DMS153 treated with DMSO at 0.1 percent for 48 hours (cell line): ENCODE results near the gene VPS16.

Experiments
- DNase-seq: peaks from one replicate; lab custom pipeline; 2025; ENCODE audit not compliant: unreplicated experiment; lab: John Stamatoyannopoulos, UW

Gene VPS16

DNA sequence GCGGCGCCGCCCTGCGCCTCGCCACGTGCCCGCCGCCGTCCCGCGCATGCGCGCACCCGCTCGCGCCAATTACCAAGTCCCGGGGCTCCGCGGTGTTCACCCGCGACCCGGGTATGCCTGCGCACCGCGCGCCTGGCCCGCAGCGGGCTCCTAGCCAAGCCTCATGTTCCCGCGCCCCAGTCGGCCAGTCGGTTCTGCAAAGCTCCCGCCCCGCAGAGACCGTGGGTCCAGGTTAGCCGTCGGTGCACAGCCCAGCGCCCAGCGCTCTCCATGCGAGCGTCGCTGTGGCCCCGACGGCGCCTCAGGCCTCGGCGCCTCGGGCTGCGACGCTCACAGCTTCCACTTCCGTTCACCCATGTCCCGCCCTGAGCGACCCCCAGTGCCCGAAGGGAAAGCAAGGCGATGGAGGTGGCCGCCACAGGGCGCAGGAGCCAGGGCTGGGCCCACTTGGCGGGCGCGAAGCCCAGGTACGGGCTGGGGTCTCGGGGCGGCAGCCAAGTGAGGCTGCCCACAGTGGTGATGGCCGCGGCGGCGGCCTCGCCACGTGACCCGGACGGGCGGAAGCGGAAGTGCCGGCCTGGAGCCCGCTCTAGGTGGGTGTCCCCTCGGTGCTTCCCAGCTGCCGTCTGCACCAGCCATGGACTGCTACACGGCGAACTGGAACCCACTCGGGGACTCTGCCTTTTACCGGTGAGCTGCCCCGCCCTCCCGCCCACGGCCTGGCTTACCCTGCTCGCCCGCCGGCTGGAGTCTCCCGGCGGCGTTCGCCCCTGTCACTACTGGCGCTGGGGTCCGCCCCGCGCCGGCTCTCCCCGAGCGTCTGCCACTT, at the start of gene VPS16, which contains the start of gene PCED1A:
Gene VPS16 (plus strand): TSS at position 608 of the 829 bp plus-strand sequence. CDS start 30 bp downstream, at position 638.
Gene PCED1A (minus strand): TSS at position 518 of the 829 bp plus-strand sequence. CDS start 743 bp downstream, outside the sequence.
- DNase-seq = peak; percentile 40

DNA sequence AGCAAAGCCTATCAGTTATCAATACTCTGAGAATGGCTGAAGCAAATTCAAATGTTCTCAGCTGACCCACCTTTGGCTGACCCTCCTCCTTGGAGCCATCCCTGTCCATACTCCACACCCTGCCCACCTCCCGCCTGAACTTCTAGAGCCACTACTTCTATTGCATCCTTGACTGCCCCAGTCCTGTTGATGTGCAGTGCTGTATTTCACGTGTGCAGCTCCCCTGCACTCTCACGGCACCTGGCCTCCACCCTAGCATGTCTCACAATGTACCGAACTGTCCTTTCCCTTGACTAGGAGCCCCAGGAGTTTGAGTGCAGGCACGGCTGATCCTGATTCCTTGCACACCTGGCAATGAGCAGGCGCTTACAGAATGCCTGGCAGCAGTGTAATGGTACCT, 47.1 kb upstream of the VPS16 start:
- DNase-seq = no peak

DNA sequence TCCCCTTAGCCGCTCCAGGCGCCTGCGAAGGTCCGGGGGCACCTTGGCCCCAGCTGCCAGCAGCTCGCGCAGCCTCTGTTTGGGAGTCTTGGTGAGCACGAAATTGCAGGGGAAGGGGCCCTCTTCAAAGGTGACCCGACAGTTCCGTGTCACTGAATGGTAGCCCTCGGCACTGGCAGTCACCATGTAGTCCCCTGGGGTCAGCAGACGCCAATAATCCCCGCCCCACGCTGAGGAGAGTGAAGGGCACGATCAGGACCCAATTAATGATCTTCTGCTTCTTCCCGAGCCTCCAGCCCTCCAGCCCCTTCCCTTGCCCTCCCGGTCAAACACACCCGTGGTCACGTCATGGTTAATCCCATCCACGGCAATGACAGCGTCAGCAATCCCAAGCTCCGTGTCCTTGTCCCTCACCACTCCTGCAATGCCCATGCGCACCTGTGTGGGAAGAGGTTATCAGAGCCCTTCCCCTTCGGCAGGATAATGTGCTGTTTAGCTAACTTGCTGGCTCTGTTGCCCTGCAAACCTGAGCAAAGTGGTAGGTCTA, 46.3 kb upstream of the VPS16 start:
- no peak for DNase-seq

DNA sequence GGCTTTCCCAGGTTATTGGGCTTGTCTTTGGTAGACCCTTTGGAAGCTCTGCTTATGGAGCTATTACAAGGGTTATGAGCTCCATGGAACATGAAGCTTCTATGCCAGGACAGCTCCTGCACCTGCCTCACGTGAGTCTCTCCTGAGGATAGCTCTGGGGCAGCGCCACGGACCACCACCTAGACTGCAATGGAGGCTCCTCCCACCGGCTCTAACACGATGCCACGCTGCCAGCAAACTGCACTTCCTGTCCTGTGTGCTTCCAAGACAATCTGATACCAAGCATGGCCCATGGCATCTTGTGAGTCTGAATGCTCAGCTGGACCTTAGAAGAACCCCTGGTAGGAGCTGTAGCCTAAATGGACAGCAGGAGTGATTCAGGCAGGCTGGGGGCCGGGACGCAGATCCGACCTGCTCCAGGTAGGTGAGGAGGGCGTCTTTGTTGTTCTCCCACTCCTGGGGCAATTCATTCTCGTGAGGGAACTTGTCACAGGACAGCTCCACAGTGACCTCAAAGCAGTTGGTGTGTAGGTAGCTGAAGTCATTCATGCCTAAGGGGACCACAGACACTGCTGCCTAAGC, 45.6 kb upstream of the VPS16 start:
- DNase-seq = no peak

DNA sequence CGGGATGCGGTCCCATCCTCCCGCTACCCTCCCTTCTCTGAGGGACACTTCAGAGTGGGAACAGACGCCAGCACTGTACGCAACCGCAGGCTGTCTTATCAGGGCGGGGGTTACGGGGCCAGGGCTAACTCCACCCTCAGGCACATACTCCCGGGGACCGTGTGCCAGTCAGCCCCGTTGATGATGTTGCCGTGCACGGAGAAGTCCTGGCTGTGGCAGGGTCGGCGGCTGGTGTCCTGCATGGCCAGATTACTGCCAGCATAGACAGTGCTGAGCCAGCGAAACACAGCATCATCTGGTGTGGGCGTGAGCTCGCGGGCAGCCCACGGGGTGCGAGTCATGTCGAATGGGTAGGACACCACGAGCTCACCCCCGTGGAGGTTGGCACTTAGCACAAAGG, 45.1 kb upstream of the VPS16 start:
- DNase-seq = no peak

DNA sequence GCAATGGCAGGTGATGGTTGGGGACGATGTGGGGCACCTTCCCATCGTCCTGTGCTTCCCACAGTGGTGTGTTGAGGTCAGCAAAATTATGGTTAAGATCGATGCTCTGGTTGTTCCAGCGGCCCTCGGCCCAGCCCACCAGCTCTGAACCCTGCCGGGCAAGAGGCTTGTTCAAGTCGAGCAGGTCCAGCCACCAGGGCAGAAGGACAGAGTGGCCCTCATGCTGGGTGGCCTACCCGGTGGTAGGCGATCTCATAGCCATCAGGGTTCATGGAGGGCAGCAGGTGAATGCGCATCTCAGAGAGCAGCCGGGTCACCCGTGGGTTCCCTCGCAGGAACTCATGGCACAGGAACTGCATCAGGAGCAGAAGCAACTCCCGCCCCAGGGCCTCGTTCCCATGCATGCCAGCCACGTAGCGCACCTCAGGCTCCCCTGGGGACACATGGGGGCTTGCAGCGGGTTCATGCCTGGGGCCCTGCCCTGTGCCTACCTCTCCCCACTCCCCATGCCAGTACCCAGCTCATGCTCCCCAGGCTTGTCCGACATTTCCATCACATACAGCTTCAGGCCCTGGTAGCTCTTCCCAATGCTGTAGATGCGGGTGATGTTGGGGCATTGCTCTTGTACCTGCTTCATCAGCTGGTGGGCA, 44.4 kb upstream of the VPS16 start:
- no peak for DNase-seq

DNA sequence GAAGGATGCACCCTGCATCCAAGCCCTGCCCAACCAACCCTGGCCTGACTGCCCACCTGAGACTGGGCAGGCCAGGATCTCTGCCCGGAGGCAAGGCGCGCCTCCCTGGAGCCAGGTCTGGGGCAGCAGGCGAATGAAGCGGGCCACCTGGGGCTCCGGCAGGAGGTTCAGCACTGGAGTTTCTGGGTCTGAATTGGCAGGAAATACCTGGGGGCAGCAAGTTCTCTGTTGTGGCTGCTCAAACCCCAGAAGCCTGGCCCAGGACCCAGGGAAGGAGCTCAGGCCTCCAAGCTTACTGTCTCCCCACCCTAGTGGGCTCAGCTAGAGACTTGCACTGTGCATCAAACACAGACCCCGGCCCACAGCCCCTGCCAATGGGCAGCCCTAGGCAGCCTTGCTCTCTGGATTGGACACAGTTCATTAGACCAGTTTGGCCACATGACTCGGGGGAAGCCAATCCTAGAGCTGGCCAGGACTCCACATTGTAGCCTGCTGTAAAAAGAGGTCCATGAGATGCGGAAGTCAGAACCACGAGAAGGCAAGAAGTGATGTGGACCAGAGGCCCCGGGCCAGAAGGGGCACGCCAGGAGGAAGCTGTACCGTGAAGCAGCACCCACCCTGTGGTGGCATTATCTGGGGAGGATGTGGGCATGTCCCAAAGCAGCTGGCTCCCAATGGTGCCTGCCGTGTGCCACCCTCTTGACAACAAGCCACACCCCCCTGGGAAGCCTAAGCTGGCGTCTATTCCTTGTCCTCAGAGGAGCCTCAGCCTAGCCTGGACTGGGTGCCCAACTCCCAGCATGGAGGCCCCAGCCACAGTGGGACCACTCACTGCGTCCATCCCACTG, 43.2 kb upstream of the VPS16 start:
- DNase-seq = no peak

DNA sequence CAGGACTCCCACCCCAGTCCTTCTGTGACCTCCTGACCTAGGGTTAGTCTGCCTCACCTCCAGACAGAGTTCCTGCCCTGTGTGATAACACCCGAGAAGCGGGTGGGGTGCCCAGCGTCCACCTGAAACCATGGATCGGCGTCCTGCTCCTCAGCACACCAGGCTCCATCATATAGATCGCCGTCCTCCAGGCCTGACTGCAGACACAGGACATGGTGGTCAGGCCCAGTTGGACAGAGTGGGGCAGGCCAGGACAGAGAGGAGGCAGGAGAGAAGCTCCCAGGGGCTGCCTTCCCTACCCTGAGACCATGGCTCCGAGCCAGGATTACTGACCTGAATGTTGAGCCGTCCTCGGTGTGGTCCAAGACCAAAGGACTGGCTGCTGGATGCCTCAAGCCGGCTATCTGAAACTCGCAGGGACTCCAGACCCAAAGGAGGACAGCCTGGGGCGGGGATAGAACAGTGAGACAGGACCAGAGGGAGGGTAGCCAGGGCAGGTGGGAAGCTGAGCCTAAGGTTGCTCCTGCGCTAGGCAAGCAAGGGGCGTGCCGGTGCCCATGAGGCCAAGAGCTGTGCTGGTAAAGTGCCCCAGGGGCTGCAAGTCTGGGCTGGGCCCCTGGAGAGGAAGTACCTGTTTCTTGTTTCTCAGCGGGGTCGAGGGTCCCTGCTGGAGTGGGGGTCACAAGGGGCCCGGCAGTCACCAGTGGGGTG, 42.3 kb upstream of the VPS16 start:
- no peak for DNase-seq

DNA sequence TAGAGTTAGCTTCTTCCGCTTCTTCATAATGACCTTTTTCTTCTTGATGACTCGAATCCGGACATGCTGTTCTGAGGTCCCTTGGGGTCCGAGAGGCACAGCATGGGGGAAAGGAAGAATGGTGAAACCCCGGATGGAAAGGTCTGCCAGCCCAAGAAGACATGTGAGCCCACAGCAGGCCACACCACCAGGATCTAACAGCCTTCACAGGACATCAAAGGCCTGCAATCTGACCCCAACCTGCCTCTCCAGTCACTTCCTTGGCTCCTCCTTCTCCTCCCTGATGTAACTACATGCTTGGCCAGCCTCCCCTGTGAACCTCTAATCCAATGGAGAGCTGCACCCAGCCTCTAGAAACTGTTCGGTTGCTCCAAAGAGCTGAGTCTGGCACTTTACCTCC, 41.7 kb upstream of the VPS16 start:
- DNase-seq = no peak

DNA sequence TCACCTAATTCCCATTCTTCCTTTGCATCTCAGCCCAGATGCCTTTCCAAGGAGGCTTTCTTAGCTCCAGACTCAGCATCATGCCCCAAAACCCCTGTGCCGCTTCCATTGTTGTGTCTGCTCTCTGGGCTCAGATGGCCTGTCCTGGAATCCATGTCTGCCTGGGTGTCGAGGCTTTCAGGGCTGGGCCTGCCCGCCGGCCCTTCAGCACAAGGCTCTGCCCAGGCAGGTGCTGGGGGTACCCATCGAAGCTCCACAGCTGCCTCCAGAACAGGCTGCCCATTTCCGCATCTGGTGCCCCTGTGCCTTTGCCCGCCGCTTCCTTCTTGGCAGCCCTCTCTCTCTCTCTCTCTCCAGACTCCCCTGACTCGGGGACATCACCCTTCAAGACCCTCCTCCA, 41.3 kb upstream of the VPS16 start:
- DNase-seq = no peak

DNA sequence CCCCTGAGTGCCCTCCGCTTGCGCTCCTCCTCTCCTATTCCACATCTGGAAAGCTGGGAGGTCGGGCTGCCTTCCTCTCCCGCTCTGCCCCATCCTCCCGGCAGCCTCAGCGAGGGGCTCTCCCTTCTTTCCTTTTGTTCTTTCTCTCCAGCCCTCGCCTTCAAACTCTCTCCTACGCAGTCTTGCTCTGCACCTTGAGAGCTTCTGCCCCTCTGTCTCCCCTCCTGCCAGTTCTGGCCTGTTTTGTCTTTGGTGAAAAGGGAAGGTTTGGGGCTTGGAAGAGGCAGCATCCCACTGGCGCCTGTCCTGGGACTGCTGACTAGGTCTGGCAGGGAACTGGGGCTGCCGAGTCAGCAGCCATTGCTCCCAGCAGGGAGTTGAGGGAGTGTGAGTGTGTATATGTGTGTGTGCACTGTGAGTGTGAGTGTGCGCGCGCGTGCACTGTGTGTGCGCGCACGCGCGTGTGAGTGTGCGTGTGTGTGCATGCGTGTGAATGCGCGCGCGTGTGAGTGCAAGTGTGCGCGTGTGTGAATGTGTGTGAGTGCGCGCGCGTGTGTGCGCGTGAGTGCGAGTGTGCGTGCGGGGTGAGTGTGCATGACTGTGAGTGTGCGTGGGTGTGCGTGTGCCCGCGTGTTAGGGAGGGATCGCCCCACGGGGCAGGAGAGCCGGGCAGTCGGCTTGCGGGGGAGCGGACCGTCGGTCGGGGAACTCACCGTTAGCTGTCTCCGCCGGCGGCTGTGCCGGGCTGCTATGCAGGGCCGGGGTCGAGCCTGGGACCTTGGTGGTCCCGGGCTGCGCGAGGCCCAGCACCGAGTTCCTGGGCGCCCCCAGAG, 40.6 kb upstream of the VPS16 start:
- no peak for DNase-seq

DNA sequence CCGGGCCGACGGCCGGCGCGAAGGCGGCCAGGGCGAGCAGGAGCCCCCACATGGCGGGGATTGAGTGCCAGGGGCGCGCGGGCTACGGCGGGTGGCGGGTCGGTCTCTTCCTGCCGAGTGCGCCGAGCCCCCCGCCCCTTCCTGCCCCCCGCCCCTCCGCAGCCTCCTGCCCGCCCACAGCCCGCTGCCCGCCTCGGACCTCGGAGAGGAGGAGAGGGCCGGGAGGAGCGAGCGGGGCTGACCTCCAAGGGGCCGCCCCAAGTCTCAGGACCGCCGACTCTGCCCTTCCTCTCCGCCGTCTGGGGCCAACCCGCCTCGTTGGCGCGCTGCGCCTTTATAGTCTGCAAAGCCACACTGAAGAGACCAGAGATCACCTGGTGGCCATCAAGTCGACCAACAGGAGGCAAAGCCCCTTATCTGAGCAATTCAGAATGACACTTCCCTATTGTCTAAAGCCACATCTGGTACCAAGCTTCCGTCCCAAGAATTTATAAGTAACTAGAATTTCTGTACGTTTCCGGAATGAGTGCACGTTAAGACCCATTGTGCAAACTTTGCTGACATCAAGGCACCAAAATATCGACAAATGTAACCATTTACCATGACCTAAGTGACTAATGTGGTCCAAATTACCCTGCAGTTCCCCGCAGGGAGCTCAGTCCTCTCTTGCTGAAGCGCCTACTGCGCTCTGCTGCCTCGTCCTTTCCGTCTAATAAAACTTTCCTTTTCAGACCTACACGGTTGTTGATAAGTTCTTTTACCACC, 39.8 kb upstream of the VPS16 start, which contains the start of gene CPXM1:
Gene CPXM1 (minus strand): TSS at position 107 of the 765 bp plus-strand sequence. CDS start 55 bp downstream, at position 52.
- no peak for DNase-seq

DNA sequence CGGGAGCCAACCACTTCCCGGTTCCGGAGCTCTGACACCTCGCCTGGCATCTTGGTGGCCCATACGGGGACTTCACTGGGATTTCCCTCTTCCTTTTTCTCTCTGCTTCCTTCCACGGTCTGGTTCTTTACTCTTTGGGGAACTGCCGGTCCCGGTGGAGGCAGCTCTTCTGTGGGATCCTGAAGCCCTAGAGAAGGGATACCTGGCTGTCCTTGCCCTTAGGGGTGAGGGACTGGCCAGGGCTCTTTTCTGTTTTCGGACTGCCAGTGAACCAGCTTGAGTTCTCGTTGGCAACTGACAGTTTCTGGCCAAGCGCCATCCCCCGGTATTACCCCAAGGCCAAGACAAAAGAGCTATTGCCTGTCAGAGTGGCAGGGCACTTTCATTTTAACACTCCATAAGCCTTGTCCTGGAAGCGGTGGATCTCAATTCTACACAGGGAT, 39.2 kb upstream of the VPS16 start:
- DNase-seq = no peak

DNA sequence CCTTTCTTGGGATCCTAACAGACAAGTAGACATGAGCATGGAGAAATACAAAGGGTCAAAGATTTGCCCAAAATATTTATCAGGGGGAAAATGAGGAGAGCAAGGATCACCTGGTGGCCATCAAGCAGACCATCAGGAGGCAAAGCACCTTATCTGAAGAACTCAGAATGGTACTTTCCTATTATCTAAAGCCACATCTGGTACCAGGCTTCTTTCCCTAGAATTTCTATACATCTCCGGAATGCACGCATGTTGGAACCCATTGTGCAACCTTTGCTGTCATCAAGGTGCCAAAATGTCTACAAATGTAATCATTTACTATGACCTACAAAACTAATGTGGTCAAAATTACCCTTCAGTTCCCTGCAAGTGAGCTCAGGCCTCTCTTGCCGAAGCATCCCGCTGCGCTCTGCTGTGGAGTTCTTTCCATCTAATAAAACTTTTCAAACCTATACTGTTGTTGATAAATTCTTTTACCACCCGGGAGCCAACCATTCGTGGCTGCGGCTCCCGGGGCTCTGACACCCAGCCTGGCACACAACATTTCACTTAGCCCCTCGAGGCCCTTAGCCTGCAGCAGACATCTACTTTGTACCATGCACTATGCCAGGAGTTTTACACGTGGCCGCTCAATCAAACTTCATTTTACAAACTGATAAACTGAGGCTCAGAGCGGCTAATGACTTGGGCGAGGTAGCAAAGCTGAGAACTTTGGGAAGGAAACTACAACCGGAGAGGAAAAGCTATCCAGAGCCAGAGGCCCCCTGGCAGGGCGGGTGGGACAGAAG, 36.3 kb upstream of the VPS16 start:
- DNase-seq = no peak

DNA sequence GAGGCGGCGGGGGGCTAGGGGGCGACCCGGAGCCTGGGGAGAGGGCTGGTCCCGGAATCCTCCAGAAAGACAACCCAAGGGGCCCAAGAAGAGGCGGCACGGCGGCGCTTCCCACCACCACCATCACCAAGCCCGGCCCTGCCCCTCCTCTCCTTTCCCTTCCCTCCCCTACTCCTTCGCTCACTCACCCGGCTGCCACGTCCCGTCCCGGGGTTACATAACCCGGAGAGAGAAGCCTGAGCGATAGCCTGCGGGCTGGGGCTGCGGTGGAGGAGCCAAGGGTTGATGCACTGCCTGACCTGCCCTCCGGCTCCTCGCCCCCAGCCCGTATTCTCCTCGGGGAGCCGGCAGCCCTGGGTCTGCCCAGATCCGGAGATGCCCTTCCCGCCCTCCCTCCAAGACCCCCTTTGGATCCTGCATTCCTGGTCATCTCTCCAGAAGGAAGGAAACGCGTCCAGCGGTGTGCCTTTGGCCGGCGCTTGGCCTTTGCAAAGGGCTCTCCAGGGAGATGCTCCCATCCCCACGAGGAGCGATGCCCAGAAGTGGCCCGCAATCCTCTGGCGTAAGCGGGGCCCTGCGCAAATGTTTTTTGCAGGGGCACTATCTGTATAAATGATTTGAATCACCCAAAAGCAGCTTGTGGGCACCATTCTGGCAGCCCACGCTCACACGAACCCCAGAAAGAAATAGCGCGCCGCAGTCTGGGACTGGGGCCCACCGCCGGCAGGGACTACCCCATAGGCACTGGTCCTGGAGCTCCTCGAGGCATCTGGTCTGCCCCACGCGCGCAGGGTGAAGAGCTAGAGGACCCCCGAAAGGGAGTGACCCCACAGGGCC, 35.5 kb upstream of the VPS16 start:
- DNase-seq = no peak

DNA sequence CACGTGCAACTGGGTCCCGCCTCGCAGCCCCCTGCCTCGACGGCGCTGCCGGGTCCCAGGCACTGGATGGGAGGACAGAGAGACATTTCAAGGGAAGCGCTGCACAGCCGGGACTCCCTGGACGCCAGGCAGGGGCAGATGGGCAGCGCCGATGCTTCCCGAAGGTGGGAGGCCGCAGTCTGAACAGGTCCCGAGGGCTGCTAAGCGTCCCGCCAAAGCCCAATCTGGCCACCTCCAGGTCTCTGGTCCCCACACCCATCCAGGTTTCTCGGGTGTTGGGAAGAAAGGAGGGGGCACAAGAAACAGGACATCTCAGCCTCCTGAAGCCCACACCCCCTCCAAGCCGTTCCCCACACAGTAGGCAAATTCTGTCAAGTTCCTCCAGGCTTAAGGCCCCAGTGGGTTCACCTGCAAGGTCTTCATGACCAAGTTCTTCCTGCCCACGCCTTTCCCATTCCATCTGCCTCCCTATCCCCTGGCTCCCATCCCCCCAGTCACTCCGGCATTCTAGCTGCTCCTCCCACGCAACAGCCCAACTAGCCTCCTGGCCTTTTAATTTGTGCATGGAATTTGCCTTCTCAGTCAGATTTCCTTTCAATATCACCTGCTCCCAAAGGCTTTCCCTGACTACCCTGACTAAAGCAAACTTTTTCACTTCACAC, 34.7 kb upstream of the VPS16 start:
- DNase-seq = no peak
